ENCODE data around the gene DIO1. TPM values are rescaled to one million over a fixed set of nuclear protein-coding genes. Genes with fewer than 3 reads are reported as not detected.

DIO1 gene
- polyA plus RNA-seq, 1 donor from 2014 or later, result not detected

GRCh38 chr1:53896635-53897229 lies 2.7 kb downstream of the DIO1 start:
- Histone ChIP-seq H3K4me3 (ENCODE audit: low read length) (no peak overlapping the region), H3K9me3 (ENCODE audit: low read length) (no peaks in the 10 kb centered on the region), H3K79me2 (replicated peaks; ENCODE audit: insufficient read depth, low read length) (no peaks in the 10 kb centered on the region), H3K27me3 (ENCODE audit: insufficient read depth, low read depth, low read length) (no peaks in the 10 kb centered on the region), H2AFZ (ENCODE audit: low read depth, low read length) (no peak overlapping the region), H3K9me2 (ENCODE audit: insufficient read depth, low read length) (no peaks in the 10 kb centered on the region), H3K36me3 (ENCODE audit: insufficient read depth, low read length) (no peaks in the 10 kb centered on the region), H3K9ac (ENCODE audit: low read length) (no peak overlapping the region), H4K20me1 (ENCODE audit: insufficient read depth) (no peaks in the 10 kb centered on the region), H3K4me2 (ENCODE audit: low read length) (no peak overlapping the region), H3K27ac (ENCODE audit: low read length) (no peak overlapping the region), H3F3A (ENCODE audit: insufficient read depth, low read length, poor library complexity, severe bottlenecking) (no peaks in the 10 kb centered on the region)
- TF ChIP-seq POLR2AphosphoS5 (IDR thresholded peaks at IDR 0.05) (no peak), EP300 (conservative IDR thresholded peaks at IDR 0.05; ENCODE audit: poor library complexity, severe bottlenecking) (no peak), SMC3 (conservative IDR thresholded peaks at IDR 0.05; ENCODE audit: poor library complexity) (no peak), EZH2 (IDR thresholded peaks at IDR 0.05; ENCODE audit: borderline replicate concordance, insufficient read depth, low read length, poor library complexity, severe bottlenecking) (no peak), MXI1 (conservative IDR thresholded peaks at IDR 0.05; ENCODE audit: poor library complexity, severe bottlenecking) (no peak), TAF1 (IDR thresholded peaks at IDR 0.05; ENCODE audit: low read depth) (no peak), RAD21 (conservative IDR thresholded peaks at IDR 0.05) (no peak)
- TF ChIP-seq, protein P1, sequence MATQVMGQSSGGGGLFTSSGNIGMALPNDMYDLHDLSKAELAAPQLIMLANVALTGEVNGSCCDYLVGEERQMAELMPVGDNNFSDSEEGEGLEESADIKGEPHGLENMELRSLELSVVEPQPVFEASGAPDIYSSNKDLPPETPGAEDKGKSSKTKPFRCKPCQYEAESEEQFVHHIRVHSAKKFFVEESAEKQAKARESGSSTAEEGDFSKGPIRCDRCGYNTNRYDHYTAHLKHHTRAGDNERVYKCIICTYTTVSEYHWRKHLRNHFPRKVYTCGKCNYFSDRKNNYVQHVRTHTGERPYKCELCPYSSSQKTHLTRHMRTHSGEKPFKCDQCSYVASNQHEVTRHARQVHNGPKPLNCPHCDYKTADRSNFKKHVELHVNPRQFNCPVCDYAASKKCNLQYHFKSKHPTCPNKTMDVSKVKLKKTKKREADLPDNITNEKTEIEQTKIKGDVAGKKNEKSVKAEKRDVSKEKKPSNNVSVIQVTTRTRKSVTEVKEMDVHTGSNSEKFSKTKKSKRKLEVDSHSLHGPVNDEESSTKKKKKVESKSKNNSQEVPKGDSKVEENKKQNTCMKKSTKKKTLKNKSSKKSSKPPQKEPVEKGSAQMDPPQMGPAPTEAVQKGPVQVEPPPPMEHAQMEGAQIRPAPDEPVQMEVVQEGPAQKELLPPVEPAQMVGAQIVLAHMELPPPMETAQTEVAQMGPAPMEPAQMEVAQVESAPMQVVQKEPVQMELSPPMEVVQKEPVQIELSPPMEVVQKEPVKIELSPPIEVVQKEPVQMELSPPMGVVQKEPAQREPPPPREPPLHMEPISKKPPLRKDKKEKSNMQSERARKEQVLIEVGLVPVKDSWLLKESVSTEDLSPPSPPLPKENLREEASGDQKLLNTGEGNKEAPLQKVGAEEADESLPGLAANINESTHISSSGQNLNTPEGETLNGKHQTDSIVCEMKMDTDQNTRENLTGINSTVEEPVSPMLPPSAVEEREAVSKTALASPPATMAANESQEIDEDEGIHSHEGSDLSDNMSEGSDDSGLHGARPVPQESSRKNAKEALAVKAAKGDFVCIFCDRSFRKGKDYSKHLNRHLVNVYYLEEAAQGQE (IDR thresholded peaks at IDR 0.05; ENCODE audit: borderline replicate concordance), result no peak
- TF ChIP-seq, protein P2, sequence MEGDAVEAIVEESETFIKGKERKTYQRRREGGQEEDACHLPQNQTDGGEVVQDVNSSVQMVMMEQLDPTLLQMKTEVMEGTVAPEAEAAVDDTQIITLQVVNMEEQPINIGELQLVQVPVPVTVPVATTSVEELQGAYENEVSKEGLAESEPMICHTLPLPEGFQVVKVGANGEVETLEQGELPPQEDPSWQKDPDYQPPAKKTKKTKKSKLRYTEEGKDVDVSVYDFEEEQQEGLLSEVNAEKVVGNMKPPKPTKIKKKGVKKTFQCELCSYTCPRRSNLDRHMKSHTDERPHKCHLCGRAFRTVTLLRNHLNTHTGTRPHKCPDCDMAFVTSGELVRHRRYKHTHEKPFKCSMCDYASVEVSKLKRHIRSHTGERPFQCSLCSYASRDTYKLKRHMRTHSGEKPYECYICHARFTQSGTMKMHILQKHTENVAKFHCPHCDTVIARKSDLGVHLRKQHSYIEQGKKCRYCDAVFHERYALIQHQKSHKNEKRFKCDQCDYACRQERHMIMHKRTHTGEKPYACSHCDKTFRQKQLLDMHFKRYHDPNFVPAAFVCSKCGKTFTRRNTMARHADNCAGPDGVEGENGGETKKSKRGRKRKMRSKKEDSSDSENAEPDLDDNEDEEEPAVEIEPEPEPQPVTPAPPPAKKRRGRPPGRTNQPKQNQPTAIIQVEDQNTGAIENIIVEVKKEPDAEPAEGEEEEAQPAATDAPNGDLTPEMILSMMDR (IDR thresholded peaks at IDR 0.05; ENCODE audit: poor library complexity, severe bottlenecking), result no peak

DNA sequence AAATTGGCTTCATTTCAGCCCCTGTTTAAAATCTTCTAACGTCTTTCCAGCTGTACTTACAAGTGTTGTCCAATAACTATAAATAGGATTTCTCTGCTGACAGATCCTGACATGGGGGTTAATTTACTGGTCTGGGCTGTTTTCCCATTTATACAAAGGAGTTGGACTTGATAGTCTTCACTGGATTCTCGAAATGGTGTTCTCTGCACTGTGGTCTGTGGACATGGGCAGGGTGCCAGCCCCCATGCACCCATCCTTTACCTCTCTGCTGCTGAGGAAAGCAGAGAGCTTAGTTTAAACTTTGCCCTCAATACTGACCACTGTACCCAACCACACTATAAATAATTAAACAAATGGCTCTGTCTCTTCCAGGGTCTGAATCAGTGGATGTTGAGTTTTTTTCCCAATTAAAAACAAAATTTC lies 5.2 kb downstream of the DIO1 start:
- H3K4me2 ChIP-seq (ENCODE audit: low read length), result no peak overlapping the region
- H4K20me1 ChIP-seq (ENCODE audit: insufficient read depth), result no peaks in the 10 kb centered on the region
- H3F3A ChIP-seq (ENCODE audit: insufficient read depth, low read length, poor library complexity, severe bottlenecking), result no peaks in the 10 kb centered on the region
- no peaks in the 10 kb centered on the region for H3K9me2 ChIP-seq (ENCODE audit: insufficient read depth, low read length)
- H3K4me3 ChIP-seq (ENCODE audit: low read length), result no peak overlapping the region
- H3K9ac ChIP-seq (ENCODE audit: low read length), result no peak overlapping the region
- no peak for TF ChIP-seq TAF1 (IDR thresholded peaks at IDR 0.05; ENCODE audit: low read depth)
- TF ChIP-seq POLR2AphosphoS5 (IDR thresholded peaks at IDR 0.05), result no peak
- TF ChIP-seq SMC3 (conservative IDR thresholded peaks at IDR 0.05; ENCODE audit: poor library complexity), result no peak
- TF ChIP-seq EP300 (conservative IDR thresholded peaks at IDR 0.05; ENCODE audit: poor library complexity, severe bottlenecking), result no peak
- TF ChIP-seq MXI1 (conservative IDR thresholded peaks at IDR 0.05; ENCODE audit: poor library complexity, severe bottlenecking), result no peak
- no peak for TF ChIP-seq EZH2 (IDR thresholded peaks at IDR 0.05; ENCODE audit: borderline replicate concordance, insufficient read depth, low read length, poor library complexity, severe bottlenecking)
- TF ChIP-seq, protein P2 (IDR thresholded peaks at IDR 0.05; ENCODE audit: poor library complexity, severe bottlenecking), result no peak
- no peak overlapping the region for H3K27ac ChIP-seq (ENCODE audit: low read length)
- no peaks in the 10 kb centered on the region for H3K9me3 ChIP-seq (ENCODE audit: low read length)
- H3K79me2 ChIP-seq (replicated peaks; ENCODE audit: insufficient read depth, low read length), result no peaks in the 10 kb centered on the region
- no peaks in the 10 kb centered on the region for H3K36me3 ChIP-seq (ENCODE audit: insufficient read depth, low read length)
- H3K27me3 ChIP-seq (ENCODE audit: insufficient read depth, low read depth, low read length), result no peaks in the 10 kb centered on the region
- H2AFZ ChIP-seq (ENCODE audit: low read depth, low read length), result no peak overlapping the region
